ENCODE measurements around the gene CELF2. TPM values are rescaled to one million over a fixed set of nuclear protein-coding genes. Genes with fewer than 3 reads are reported as not detected.

The CELF2 gene
- total RNA-seq, 1 experiment from 2014 or later, result not detected

DNA sequence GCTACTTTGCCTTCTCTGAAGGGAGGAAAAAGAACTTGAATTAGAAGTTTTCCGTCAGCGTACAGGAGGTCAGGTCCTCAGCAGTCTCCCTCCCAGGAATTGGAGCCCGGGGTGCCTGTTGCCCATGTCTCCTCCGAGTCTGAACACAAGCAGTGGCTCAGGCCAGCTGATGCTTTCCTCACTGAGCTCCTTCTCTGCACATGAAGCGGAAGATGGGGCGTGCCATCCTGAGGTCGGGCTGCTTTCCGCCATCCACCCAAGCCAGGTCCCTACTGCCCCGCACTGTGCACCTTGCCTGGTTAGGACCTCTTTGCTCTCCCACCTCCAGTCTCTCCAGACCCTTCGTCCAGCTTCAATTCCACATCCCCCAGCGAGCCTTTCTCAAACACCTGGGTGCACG is 237.5 kb downstream of the CELF2 start:
- BruUV-seq (replicated peaks), result no TSS peak

DNA sequence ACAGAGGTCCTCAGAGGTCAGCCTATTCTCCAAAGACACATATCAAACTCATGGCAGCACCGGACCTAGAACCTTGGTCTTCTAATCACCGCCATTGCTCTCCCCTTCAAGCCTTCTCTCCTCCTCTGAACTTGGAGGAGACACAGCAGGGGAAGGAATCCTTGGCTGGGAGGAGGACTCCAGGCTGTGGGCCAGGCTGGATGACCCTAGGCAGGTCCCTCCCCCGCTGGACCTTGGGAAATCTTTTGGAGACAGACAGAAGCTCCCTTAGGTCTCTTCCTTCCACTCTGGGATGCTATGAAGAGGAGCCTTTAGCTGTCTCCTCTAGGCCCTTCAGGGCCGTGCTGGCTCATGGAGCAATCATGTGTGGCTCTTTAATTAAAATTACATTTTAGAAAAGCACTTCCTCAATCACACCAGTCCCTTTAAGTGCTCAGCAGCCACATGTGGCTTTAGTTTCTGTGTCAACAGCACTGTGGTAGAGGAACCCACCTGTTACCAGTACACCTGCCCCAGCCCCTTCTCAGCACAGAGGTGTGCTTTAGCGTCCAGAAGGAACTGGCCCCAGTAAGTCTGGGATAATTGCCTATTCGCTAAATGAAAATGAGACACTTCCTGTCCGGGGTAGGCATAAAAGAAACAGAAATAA is 238.2 kb downstream of the CELF2 start:
- no peak for TF ChIP-seq EZH2 (IDR thresholded peaks at IDR 0.05; ENCODE audit: borderline replicate concordance, low read depth, low read length, poor library complexity, severe bottlenecking)
- Histone ChIP-seq H3K4me1 (ENCODE audit: insufficient read depth, low read length, poor library complexity, severe bottlenecking) (no peaks in the 10 kb centered on the region), H3K27me3 (replicated peaks; ENCODE audit: insufficient read depth, low read depth, low read length, poor library complexity) (peaks cover 90% of the 10 kb centered on the region), H3K36me3 (ENCODE audit: insufficient read depth, low read length, poor library complexity, severe bottlenecking) (no peaks in the 10 kb centered on the region), H3K9me3 (ENCODE audit: low read depth, low read length, poor library complexity, severe bottlenecking) (no peaks in the 10 kb centered on the region), H3K27ac (ENCODE audit: low read depth, low read length, poor library complexity, severe bottlenecking) (no peak overlapping the region), H3K4me3 (ENCODE audit: low read depth, low read length, poor library complexity, severe bottlenecking) (no peak overlapping the region)
- CTCF ChIA-PET, result no interaction called here
- BruUV-seq (replicated peaks), result no TSS peak
- no peak for DNase-seq (ENCODE audit: low spot score)
- POLR2A ChIA-PET (ENCODE audit: low non-redundant PET), result no interaction called here
- intact Hi-C loops (cut with micrococcal nuclease; ENCODE audit: unreplicated experiment), result no loop called here

More for the DNA sequence above, 237.5 kb downstream of the CELF2 start:
- no peak overlapping the region for H3K4me3 ChIP-seq (ENCODE audit: low read depth, low read length, poor library complexity, severe bottlenecking)
- no peak overlapping the region for H3K27ac ChIP-seq (ENCODE audit: low read depth, low read length, poor library complexity, severe bottlenecking)
- H3K4me1 ChIP-seq (ENCODE audit: insufficient read depth, low read length, poor library complexity, severe bottlenecking), result no peaks in the 10 kb centered on the region
- H3K9me3 ChIP-seq (ENCODE audit: low read depth, low read length, poor library complexity, severe bottlenecking), result no peaks in the 10 kb centered on the region
- intact Hi-C loops (cut with micrococcal nuclease; ENCODE audit: unreplicated experiment), result no loop called here
- POLR2A ChIA-PET (ENCODE audit: low non-redundant PET), result no interaction called here
- DNase-seq (ENCODE audit: low spot score), result no peak
- H3K27me3 ChIP-seq (replicated peaks; ENCODE audit: insufficient read depth, low read depth, low read length, poor library complexity), result peaks cover 90% of the 10 kb centered on the region
- TF ChIP-seq, protein P1, sequence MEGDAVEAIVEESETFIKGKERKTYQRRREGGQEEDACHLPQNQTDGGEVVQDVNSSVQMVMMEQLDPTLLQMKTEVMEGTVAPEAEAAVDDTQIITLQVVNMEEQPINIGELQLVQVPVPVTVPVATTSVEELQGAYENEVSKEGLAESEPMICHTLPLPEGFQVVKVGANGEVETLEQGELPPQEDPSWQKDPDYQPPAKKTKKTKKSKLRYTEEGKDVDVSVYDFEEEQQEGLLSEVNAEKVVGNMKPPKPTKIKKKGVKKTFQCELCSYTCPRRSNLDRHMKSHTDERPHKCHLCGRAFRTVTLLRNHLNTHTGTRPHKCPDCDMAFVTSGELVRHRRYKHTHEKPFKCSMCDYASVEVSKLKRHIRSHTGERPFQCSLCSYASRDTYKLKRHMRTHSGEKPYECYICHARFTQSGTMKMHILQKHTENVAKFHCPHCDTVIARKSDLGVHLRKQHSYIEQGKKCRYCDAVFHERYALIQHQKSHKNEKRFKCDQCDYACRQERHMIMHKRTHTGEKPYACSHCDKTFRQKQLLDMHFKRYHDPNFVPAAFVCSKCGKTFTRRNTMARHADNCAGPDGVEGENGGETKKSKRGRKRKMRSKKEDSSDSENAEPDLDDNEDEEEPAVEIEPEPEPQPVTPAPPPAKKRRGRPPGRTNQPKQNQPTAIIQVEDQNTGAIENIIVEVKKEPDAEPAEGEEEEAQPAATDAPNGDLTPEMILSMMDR (conservative IDR thresholded peaks at IDR 0.05; ENCODE audit: low read depth, low read length), result no peak
- no peak for TF ChIP-seq EZH2 (IDR thresholded peaks at IDR 0.05; ENCODE audit: borderline replicate concordance, low read depth, low read length, poor library complexity, severe bottlenecking)
- no peaks in the 10 kb centered on the region for H3K36me3 ChIP-seq (ENCODE audit: insufficient read depth, low read length, poor library complexity, severe bottlenecking)
- CTCF ChIA-PET, result no interaction called here

DNA sequence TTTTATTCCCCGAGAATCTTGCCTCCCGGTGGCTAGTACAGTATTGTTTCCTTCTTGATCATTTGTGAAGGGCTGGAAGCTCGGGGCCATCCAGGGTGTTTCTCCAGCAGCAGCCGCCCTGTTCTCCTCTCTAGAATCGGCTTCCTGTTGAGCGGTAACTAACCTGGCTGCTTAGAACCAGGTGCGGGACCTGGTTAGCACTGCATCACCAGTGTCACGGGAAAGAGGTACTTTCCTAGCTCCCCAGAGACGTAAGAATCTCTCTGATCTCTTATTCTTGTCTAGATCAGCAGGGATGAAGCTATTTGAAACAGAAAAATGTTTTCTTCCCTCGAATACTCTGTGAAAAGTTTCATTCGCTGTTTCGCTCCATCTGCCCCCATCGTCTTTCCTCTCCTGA is 239.2 kb downstream of the CELF2 start:
- H3K27me3 ChIP-seq (replicated peaks; ENCODE audit: insufficient read depth, low read depth, low read length, poor library complexity), result peaks cover 90% of the 10 kb centered on the region
- no peaks in the 10 kb centered on the region for H3K36me3 ChIP-seq (ENCODE audit: insufficient read depth, low read length, poor library complexity, severe bottlenecking)
- H3K4me1 ChIP-seq (ENCODE audit: insufficient read depth, low read length, poor library complexity, severe bottlenecking), result no peaks in the 10 kb centered on the region
- H3K4me3 ChIP-seq (ENCODE audit: low read depth, low read length, poor library complexity, severe bottlenecking), result no peak overlapping the region
- no peaks in the 10 kb centered on the region for H3K9me3 ChIP-seq (ENCODE audit: low read depth, low read length, poor library complexity, severe bottlenecking)
- TF ChIP-seq, protein P1 (conservative IDR thresholded peaks at IDR 0.05; ENCODE audit: low read depth, low read length), result no peak
- no peak for TF ChIP-seq EZH2 (IDR thresholded peaks at IDR 0.05; ENCODE audit: borderline replicate concordance, low read depth, low read length, poor library complexity, severe bottlenecking)
- ChIA-PET CTCF (no interaction called here), POLR2A (ENCODE audit: low non-redundant PET) (no interaction called here)
- intact Hi-C loops (cut with micrococcal nuclease; ENCODE audit: unreplicated experiment), result no loop called here
- no TSS peak for BruUV-seq (replicated peaks)
- DNase-seq (ENCODE audit: low spot score), result no peak
- H3K27ac ChIP-seq (ENCODE audit: low read depth, low read length, poor library complexity, severe bottlenecking), result no peak overlapping the region
